ENCODE measurements around the gene CNGB1.
A peak's percentile ranks its signal among the peaks of the same experiment; 100 is the strongest.
"Not testable (repeated sequence)": the region's sequence is repeated elsewhere in the genome, so short reads cannot be mapped to it uniquely, and the experiment has no call there.

Gene CNGB1

GRCh38 chr16:57906382-57907316 lies 64.3 kb downstream of the CNGB1 start:
- DNase-seq (ENCODE audit: low read depth, low spot score) = peak; percentile 37

GRCh38 chr16:57904101-57904500 lies 66.8 kb downstream of the CNGB1 start:
- DNase-seq (ENCODE audit: low read depth, low spot score) = no peak

DNA sequence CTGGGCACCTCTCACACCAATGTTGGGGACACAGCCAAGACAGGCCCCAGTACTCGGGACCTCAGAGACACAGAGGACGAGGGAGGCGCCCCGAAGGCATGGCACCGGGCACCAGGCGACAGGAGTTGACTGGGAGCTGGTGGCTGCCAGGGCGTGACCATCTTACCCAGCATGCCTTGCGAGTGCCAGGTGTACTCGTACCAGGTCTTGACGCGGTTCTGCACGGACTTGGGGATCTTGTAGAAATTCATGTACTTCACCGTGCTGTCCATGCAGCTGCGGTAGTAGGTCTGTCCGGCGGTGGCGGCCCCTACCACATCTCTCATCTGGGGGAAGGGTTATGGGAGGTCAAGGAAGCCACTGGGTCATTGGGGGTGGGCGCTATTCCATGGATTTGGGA lies 67.3 kb downstream of the CNGB1 start:
- no peak for DNase-seq (ENCODE audit: low read depth, low spot score)

GRCh38 chr16:57901480-57902069 lies 69.4 kb downstream of the CNGB1 start:
- no peak for DNase-seq (ENCODE audit: low read depth, low spot score)

DNA sequence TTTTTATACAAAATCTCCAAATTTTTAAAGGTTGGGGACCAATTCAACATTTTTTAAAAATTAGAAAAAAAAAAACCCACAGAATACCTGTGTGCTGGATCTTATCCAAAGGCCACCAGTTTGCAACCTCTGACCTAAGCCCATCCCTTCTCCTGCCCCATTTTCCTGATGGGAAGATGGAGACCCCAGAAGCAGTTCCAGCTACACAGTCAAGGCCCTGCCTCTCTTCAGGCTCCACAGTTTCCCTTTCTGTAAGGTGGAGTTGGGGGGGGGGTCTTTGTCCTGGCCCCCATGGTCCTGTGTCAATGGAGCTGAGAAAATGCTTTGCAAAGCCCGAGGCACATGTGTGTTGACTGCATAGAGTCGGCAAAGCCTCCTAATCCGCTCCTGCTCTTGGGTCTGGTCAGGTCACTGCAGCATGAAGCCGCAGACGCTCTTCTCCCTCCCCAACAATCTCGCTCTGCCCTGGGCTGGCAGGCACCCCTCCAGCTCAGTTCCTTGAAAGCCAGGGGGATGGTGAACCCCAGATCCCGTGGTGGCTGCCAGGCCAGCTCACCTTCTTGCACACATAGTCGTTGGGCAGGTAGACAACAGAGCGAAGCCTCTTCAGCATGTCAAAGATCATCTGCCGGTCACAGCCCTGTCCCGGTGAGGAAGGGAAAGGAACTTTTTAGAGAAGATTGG lies 70.0 kb downstream of the CNGB1 start:
- DNase-seq (ENCODE audit: low read depth, low spot score) = no peak

DNA sequence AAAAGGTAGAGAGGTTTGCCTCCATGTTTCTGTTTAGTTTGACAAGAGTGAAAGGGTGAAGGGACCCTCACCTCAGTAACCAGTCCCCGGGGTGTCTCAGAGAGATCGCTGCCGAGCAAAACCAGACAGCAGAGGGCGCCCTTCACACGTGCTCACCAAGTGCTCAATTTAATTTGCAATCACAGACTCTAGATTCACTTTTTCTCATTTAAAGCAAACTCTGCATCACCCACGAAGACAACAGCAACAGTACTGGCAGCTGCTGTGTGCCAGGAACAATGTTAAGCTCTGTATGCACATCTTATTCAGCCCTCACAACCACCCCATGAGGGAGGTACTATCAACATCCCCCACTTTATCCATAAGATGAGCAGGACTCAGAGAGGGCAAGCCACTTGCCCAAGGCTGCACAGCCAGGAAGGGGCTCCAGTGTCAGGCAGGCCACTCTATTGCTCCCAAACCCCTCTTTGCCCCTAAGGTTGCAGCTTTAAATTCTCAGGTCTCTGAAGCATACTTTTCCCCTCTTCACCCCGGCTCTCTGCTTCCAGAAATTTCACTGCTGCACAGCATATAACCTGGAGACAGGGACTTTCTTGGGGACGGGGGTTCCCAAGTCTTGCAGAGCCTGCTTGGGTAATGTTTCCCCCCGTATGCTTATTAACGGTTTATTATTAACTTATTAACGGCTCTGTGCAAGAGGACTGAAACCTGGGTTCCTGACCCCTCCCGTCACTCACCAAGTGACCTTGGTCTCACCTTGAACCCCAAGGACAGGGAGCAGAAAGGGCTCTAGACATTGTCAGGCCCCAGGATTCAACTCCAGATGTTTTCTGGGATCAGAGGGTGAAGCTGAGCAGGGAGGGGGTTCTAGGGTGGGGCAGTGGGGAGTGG lies 70.9 kb downstream of the CNGB1 start:
- peak; percentile 85 for DNase-seq (ENCODE audit: low read depth, low spot score)

DNA sequence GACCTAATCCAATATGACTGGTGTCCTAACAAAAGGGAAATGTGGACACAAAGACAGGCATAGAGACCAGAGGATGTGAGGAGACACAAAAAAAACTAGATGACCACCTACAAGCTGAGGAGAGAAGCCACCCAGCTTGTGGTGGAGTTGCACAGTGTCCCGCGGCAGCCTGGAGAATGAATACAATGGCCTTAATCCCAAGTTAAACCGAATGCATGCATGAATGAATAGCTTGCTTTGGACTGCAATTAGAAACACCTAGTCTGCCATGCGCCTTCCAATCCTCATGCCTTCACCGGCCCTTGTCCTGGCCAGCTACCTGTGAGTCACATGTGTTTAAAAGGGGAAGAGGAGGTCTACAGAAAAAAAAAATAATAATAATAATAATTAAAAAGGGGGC lies 72.0 kb downstream of the CNGB1 start:
- peak; percentile 47 for DNase-seq (ENCODE audit: low read depth, low spot score)

- no peak for DNase-seq (ENCODE audit: low read depth, low spot score)
These were observed 72.9 kb downstream of the CNGB1 start for GRCh38 chr16:57897996-57898395.

DNA sequence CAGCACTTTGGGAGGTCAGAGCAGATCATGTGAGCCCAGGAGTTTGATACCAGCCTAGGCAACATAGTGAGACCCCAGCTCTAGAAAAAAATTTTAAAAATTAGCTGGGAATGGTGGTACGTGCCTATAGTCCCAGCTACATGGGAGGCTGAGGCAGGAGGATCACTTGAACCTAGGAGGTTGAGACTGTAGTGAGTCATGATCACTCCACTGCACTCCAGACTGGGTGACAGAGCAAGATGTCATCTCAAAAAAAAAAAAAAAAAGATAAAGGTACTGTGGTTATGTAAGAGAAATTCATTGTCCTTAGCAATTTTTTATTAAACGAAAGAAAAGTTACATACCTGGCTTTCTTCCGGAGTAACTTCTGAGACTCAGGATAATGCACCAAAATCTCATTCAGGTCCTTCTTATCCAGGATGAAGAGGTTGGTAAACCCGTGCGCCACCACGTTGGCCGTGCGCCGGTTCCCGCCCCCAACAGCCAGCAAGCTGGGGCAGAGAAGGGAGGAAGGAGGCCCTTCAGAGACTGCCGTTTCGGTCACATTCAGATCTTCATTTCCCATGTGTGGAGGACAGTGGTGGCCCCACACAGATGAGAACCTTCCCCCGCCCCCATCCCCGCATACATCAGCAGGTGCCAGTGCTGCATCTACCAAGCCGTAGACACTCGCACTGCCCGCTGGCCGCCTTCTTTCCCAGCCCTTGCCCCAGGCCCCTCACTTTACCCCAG lies 73.7 kb downstream of the CNGB1 start:
- no peak for DNase-seq (ENCODE audit: low read depth, low spot score)

DNA sequence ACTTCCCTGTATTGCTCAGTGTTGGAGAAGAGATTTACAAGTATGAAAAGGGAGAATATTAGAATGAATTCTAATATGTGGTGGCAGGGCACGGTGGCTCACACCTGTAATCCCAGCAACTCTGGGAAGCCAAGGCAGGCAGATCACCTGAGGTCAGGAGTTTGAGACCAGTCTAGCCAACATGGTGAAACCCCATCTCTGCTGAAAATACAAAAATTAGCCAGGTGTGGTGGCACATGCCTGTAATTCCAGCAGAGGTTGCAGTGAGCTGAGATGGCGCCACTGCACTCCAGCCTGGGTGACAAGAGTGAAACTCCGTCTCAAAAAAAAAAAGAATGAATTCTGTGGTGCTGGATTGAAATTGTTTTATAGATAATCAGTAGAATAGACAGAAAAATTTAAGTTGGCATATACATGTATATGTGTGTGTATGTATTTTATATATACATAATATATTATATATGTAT lies 75.8 kb downstream of the CNGB1 start:
- not testable (repeated sequence) for DNase-seq (ENCODE audit: low read depth, low spot score)

GRCh38 chr16:57894390-57895080 lies 76.4 kb downstream of the CNGB1 start:
- DNase-seq (ENCODE audit: low read depth, low spot score) = no peak

DNA sequence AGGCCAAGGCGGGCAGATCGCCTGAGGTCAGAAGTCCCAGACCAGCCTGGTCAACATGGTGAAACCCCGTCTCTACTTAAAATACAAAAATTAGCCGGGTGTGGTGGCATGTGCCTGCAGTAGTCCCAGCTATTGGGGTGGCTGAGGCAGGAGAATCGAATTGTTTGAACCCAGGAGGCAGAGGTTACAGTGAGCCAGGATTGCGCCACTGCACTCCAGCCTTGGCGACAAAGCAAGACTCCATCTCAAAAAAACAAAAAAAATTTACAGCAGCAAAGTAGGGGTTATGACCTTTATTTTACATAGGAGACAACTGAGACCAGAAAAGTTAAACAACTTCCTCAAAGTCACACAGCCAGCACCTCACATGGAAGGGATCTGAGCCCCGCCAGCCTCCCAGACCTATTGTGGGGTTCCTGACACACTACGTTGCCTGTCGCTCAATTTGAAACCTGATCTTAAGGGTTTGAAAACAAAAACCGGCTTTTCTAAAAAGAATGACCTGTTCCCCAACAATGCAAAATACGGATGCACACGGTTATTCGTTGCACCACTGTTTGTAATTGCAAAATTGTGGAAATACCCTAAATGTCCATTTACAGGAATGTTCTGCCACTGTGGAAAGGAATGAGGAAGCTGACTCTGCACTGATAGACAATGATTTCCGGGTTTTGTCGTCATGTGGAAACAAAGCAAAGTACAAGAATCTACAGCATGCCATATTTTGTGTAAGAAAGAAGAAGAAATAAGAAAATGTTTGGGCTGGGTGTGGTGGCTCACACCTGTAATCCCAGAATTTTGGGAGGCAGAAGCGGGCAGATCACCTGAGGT lies 77.2 kb downstream of the CNGB1 start:
- DNase-seq (ENCODE audit: low read depth, low spot score) = peak; percentile 86

DNA sequence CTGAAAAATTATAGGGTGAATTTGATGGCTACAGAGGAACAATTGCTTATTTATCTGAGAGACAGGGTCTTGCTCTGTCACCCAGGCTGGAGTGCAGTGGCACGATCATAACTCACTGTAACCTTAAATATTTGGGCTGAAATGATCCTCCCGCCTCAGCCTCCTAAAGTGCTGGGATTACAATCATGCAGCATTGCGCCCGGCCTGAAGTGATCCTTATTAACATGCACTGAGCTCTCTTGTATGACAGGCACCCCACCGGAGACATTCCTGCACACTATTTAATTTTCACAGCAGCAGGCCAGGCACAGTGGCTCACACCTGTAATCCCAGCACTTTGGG lies 77.7 kb downstream of the CNGB1 start:
- DNase-seq (ENCODE audit: low read depth, low spot score) = peak; percentile 23

DNA sequence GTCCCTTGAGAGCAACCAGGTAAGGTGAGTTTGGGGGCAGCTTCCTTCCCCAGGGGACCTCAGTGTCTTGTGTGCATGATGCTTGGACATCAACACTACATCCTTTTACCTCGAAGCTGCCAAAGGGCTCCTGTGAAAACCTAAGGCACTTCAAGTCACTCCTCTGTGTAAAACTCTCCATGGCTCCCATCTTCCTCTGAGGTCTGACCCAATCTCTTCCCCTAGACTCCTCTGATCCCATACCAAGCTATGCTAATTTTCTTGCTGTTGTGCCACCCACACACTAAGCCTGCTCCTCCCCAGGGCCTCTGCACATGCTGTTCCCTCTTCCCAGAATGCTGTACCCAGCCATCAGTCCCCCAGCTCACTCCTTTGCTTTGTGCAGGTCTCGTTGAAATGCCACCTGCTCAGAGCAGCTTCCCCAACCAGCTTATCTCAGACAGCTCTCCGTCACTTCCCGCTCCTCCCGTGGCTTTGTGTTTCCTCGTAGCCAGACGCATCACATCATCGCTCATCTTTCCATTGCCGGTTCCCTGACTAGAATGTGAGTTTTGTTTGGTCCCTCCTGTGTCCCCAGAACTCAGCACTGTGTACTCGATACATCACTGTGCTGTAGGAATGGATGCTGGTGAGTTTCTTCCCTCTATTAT lies 78.4 kb downstream of the CNGB1 start:
- DNase-seq (ENCODE audit: low read depth, low spot score) = peak; percentile 48

DNA sequence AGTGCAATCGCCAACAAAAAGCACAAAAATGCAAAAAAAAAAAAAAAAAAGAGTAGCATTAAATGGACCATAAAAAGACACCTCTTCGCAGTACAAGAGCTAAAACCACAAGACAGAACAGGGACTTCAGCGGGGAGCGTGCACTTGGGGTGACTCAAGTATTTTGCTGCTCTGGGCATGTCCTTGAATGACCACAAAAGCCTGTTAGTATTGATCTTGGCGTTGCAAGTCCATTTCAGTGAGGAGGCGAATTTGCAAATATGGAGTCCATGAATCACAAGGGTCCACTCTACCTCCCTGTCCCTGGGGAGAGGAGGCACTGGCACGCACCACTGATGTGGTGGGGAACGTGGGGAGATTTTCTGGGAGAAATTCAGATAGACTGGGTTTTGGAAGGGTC lies 78.9 kb downstream of the CNGB1 start:
- DNase-seq (ENCODE audit: low read depth, low spot score) = peak; percentile 97

GRCh38 chr16:57890752-57891111 lies 80.2 kb downstream of the CNGB1 start:
- no peak for DNase-seq (ENCODE audit: low read depth, low spot score)

DNA sequence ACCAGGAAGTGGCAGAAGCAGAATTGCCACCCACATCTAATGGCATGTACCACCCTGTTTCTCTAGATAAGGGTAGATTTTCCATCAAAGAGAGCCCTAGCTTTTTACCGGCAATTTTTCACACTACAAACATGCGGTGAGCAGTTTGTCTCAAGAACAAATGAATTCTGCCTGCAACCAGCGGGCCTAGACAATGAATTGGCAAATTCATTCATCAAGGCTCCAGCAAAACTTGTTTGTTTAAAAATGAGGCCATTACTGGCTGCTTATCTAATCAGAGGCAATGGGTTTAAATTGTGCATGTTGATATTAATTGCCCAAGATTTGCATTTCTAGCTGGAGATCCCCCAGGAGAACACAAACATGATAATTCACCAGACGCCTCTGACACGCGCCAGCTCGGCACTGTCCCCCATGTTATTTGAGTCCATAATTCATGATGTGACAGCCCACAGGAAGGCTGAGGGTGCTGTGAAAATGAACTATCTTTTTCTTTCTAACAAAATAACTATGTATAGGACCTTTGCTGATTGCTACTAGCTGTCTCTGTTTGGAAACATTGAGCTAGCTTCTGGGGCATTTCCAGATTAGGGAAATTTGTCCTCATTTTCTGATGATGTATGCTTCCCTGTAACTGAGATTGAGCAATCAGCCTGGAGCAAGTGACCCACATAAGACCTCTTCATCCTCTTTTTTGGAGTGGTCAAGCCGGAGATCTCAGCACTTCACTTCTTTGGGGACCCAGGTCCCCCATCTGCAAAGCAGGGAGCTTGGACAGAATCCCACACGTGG lies 80.8 kb downstream of the CNGB1 start:
- DNase-seq (ENCODE audit: low read depth, low spot score) = peak; percentile 42

DNA sequence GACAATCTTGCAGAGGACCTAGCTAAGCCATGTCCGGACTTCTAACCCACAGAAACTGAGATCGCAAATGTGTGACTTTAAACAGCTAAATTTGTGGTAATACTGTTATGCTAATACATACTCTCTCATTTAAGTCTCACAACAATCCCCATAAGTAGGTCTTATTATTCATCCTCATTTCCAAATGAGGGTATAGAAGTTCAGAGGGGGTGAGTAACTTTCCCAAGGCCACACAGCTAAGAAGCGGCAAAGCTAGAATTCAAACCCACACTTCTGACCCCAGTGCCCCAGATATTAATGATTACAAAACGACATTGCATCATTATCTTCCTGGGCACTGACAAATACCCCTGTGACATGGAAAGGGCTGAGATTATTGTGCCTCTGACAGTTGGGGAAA lies 81.4 kb downstream of the CNGB1 start:
- no peak for DNase-seq (ENCODE audit: low read depth, low spot score)
